GM21825 (cell line): Measurements from ENCODE around the gene PGM1.

Experiments used
- ATAC-seq: cut with Tn5 transposase; IDR thresholded peaks from one replicate; pipeline ENCODE4 v1.9.1; 2021; ENCODE audit warnings: mild to moderate bottlenecking, moderate library complexity; ENCODE audit not compliant: unreplicated experiment

Gene PGM1

GRCh38 chr1:63663873-63664272, 70.7 kb downstream of the PGM1 start:
- no peak for ATAC-seq

GRCh38 chr1:63664742-63665141, 71.5 kb downstream of the PGM1 start:
- no peak for ATAC-seq

GRCh38 chr1:63665410-63665809, 72.2 kb downstream of the PGM1 start:
- ATAC-seq = no peak

GRCh38 chr1:63665824-63666223, 72.6 kb downstream of the PGM1 start:
- ATAC-seq = no peak

DNA sequence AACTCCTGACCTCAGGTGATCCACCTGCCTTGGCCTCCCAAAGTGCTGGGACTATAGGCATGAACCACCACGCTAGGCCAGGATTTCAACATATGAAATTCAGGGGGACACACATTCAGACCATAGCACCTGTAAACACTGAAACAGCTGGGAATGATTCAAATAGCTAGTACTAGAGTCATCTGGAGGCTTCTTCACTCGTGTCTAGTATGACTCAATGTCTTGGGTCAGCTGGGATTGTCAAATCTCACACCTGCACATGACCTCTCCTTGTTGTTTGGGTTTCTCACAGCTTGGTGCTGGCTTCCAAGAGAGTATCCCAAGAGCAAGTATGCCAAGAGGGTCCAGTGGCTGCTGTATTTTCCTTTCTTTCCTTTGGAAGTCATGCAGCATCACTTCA, 75.1 kb downstream of the PGM1 start:
- ATAC-seq = no peak

GRCh38 chr1:63669151-63669961, 76.1 kb downstream of the PGM1 start:
- ATAC-seq = no peak

DNA sequence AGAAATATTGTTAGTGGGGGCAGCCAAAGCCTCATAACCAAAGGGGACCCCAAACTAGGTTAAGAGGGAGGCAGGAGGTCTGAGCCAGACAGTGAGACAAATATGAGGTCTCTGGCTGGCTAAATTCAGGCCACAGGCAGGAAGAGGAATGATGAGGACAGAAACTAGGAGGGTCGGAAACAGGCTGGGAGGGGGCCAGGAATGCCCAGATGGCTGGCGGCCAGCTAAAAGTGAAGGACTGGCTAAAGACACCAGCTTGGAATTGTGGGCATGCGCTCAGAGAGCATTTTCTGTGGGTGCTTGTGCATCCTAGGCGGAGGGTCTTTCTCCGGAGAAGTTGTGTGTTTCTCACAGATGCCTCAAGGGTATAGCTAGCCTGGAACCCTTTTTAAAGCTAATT, 77.0 kb downstream of the PGM1 start:
- ATAC-seq = no peak

DNA sequence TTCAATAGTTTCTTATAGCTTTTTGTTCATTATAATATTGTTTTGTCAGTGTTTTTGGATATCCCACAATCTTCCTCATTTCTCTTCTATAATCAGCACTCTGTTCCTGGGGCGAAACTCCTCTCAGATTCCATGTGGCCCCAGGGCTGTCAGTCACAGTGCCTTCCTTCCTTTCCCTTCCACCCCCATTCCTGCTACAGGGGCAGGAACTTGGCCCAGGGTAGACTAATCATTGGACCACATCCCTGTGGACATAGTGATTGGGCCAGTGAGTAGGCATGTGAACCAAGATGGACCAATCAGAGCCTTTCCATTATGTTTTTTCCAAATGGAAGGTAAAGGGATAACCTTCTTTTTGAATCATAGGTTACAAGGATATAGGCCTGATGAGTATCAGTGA, 78.3 kb downstream of the PGM1 start:
- no peak for ATAC-seq

DNA sequence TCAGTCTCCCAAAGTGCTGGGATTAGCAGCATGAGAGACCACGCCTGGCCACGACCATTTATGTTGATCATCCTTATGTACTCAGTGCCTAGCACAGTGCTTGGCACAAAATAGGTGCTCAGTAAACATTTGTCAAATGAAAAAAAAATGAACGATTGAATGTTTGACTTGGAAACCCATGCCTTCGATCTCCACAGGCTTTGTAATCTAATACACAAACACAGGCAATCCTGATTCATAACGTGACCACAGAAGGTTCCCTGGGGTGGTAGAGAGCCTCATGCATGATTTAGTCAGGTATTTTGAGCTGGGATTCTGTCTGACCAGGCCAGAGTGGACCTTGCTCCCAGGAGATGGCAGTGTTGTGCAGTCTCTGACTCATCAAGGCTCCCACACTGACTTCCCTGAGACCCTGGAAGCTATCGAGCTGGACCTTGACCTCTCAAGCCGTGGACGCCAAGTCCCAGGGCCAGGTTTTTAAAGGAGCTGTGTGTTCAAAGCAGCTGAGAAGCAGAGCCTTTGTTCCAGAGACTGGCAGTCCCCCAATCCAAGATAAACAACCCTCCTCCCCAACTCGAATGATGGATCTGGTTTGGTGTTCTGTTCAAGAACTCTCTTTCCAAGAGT, 81.1 kb downstream of the PGM1 start:
- no peak for ATAC-seq

DNA sequence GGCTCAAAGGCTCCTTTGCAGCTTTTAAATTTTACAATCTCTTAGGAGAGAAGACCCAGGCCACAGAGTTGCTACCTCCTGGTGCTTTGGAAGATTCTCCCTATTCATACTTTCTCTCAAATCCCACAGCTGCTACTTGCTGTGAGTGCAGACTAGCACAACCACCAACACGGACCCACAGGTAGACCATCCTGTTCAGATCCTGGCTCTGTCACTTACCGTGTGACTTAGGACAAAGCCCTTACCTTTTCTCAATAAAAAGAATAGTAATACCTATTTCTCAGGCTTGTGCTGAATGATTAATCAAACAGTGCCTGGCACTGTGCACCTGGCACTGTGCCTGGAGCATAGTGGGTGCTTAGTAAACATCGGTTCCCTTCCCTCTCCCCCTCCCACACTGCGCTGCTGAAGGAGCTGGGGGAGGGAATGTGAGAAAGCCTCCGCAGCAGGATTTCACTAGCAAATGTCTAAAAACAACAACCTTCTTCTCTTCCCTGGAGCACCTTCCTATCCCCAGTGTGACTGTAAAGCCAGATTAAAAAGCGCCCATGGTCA, 81.7 kb downstream of the PGM1 start:
- ATAC-seq = no peak

DNA sequence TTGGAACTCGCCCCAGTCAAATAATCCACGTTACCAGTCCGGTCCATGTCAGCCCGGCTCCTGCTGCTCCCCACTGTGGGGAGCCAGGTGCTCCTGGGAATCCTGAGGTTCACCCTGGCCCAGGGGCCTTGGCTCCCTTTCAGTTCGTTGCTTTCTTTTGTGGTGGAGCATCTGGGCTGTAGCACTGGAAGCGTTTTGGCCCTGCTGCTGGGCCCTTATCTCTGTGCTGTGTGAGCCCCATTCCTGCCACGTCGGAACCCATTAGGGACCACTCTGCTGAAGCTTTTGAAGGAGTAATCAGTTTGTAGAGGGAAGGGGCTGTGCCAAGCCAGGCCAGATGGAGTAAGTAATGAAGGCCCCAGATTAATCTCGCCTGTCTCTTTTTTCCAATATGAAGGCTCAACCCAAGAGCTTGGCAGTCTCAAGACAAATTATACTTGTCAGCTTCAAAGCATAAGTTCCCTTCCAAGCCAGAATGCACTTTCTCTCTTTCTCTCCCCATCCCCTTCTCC, 82.3 kb downstream of the PGM1 start:
- ATAC-seq = no peak

DNA sequence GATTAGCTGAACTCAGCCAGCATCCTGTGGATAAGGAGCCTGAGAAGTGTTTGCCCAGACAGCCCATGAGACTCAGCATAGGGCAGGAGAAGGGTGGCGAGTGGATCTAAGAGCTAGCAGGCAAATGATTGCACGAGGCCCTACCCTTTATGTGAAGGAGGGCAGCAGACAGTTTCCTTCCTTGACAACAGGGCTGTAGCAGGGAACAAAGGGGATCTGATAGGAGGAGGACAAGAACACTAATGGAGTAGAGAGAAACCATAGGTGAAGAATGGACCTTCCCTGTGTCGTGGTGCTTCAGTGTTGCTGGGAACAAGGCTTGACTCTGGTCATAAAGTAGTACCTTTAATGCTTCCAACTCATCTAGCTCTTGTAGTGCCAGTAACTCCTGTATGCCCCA, 84.3 kb downstream of the PGM1 start:
- no peak for ATAC-seq

- no peak for ATAC-seq
Measured at GRCh38 chr1:63678200-63678599, 85.0 kb downstream of the PGM1 start.

DNA sequence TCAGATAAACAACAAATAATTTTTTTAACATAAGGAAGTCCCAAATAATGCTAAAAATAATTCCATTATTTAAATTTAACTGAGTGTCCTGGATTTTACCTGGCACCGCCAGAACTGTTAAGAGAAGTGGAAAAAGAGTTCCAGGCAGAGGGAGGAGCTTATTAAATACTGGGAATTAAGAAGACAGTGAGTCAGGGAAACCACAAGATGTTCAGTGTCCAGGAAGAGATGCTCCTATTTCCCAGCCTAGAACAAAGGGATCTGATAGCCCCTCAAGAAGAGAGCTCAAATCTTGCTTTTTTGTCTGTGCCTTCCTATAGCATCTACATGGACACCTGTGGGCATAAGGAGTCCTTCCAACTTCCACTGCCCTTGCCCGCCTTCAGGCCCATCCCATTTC, 85.9 kb downstream of the PGM1 start:
- no peak for ATAC-seq

GRCh38 chr1:63679589-63679988, 86.4 kb downstream of the PGM1 start:
- no peak for ATAC-seq

- no peak for ATAC-seq
Measured at GRCh38 chr1:63682936-63683335, 89.7 kb downstream of the PGM1 start.

DNA sequence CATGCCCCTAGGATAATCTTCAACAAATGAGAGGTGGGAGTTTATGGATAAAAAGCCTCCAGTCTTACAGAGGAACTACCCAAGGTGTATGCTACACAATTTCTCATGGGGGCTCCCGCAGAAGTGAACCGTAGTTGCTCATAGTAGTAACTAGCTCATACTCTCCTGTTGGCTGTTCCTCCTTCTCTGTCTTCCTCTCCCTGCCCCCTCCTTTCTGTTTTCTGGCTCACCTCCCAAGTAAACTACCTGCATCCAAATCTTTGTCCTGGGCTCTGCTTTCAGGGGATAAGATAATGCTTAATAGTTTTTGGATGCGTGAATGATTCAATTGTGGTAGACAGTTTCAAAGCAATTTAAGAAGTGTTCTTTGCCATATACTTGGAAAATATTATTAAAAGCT, 90.5 kb downstream of the PGM1 start:
- no peak for ATAC-seq

GRCh38 chr1:63686696-63687095, 93.5 kb downstream of the PGM1 start:
- ATAC-seq = no peak

GRCh38 chr1:63688302-63688890, 95.2 kb downstream of the PGM1 start:
- ATAC-seq = no peak

DNA sequence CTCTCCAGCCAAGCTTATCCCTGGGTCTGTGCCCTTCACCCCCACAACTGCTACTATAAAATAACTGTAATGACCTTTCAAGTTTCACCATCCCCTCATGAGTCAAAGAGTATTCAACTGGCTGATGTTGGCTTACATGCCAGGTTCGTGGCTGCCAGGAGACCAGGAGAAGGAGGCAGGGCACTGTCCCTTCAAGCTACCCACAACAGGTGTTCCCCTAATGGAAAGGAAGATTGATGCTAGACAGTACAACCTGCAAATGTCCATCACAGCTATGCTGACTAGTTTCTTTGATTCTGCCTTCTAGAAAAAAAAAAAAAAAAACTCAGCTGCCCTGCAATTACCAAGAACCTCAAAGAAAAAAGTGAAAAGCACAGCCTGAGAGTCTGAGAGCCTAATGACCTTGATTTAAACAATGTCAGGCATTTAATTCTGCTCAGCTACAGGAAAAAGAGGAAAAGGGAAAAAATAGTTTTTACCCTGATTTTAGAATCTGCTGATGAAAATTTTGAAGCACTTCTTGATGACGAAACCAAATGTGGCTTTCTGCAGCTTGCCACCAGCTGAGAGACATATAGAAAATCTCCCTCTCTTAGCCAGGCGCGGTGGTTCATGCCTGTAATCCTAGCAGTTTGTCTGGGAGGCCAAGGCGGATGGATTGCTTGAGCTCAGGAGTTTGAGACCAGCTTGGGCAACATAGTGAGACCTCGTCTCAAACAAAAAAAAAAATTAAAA, 97.9 kb downstream of the PGM1 start:
- no peak for ATAC-seq
